Keratinocyte (primary cell): ENCODE measurements around the gene SRRD.

Experiments
- EZH2 ChIP-seq: IDR thresholded peaks from one replicate; pipeline ENCODE4 v1.6.1; 2012; ENCODE audit warnings: inconsistent platforms, mild to moderate bottlenecking, low read length, moderate library complexity
- TF ChIP-seq, protein P1 (sequence below), 3 experiments: IDR thresholded peaks in 1 of 3; conservative IDR thresholded peaks in 1 of 3; optimal IDR thresholded peaks in 1 of 3; 2 replicates in 2 of 3; 3 replicates in 1 of 3; pipeline versions ENCODE3 to v1.5.1; 2011; ENCODE audit warnings: low read length in 3 of 3, mild to moderate bottlenecking in 3 of 3, moderate library complexity in 2 of 3, control low read depth in 1 of 3, inconsistent platforms in 1 of 3; ENCODE audit not compliant: insufficient read depth in 2 of 3; ENCODE audit errors: extremely low read depth in 1 of 3

DNA sequence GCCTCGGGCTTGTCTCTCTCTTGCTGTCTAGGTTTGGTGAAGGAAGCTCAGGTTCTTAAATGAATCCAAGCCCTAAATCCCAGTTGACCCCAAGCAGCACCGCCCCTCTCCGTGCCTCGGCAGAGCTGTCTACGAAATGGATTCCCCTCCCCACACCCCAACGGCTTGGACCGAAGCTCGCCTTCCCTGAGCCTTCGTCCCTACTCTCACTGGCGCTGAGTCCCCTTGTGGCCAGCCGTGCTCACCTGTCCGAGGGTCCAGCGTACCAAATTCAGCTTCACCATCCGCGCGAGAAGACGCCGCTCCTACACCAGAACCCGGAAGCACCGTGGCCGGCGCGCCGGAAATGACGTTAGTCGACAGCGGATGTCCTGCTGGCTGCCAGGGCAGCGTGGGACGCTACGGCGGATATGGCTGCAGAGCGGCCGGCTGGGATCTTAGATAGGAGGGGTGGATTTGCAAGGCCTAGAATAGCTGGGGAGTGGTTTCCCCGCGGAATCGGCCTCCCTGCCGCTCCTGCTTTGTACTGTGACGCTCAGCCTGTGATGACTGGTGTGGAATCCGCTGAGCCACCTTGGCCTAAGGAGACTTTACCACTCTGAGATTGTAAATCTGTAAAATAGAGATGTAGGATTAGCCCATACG lies 28.6 kb downstream of the SRRD start, which contains the start of gene TFIP11:
- TF ChIP-seq, protein P1, sequence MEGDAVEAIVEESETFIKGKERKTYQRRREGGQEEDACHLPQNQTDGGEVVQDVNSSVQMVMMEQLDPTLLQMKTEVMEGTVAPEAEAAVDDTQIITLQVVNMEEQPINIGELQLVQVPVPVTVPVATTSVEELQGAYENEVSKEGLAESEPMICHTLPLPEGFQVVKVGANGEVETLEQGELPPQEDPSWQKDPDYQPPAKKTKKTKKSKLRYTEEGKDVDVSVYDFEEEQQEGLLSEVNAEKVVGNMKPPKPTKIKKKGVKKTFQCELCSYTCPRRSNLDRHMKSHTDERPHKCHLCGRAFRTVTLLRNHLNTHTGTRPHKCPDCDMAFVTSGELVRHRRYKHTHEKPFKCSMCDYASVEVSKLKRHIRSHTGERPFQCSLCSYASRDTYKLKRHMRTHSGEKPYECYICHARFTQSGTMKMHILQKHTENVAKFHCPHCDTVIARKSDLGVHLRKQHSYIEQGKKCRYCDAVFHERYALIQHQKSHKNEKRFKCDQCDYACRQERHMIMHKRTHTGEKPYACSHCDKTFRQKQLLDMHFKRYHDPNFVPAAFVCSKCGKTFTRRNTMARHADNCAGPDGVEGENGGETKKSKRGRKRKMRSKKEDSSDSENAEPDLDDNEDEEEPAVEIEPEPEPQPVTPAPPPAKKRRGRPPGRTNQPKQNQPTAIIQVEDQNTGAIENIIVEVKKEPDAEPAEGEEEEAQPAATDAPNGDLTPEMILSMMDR (optimal IDR thresholded peaks at IDR 0.05 in 1 of 3, IDR thresholded peaks at IDR 0.05 in 1 of 3, conservative IDR thresholded peaks at IDR 0.05 in 1 of 3; ENCODE audit: extremely low read depth in 1 of 3, insufficient read depth in 2 of 3, low read length in 3 of 3): no peak
- TF ChIP-seq EZH2: no peak
